Loucy (cell line): ENCODE measurements around the gene COLEC11.

Source experiments
- H2AFZ ChIP-seq: fragments of 200-600 bp; sonication (generic); 2 replicates; pipeline ENCODE4 v1.6.0; 2016; ENCODE audit warnings: antibody characterized with exemption, mild to moderate bottlenecking, low read length, moderate library complexity
- H3F3A ChIP-seq: fragments of 200-600 bp; 2 replicates; pipeline ENCODE4 v1.6.0; 2016; ENCODE audit warnings: antibody characterized with exemption, low read depth, mild to moderate bottlenecking
- H3K27me3 ChIP-seq: fragments of 200-600 bp; sonication (generic); 2 replicates; pipeline ENCODE4 v1.6.1; 2014; ENCODE audit warnings: low read length, mild to moderate bottlenecking; ENCODE audit not compliant: insufficient read depth, poor library complexity, severe bottlenecking
- H3K36me3 ChIP-seq: fragments of 200-600 bp; sonication (generic); 2 replicates; pipeline ENCODE4 v1.6.1; 2016; ENCODE audit warnings: low read length; ENCODE audit not compliant: insufficient read depth
- H3K4me1 ChIP-seq: fragments of 200-600 bp; sonication (generic); 2 replicates; pipeline ENCODE4 v1.5.1; 2014; ENCODE audit warnings: low read length, mild to moderate bottlenecking; ENCODE audit not compliant: insufficient read depth, poor library complexity, severe bottlenecking
- H3K4me2 ChIP-seq: fragments of 200-600 bp; sonication (generic); 2 replicates; pipeline ENCODE4 v1.6.0; 2014; ENCODE audit warnings: antibody characterized with exemption, low read length, low read depth, mild to moderate bottlenecking; ENCODE audit not compliant: poor library complexity, severe bottlenecking
- H3K4me3 ChIP-seq: fragments of 200-600 bp; sonication (generic); 2 replicates; pipeline ENCODE4 v1.5.1; 2014; ENCODE audit warnings: low read length, mild to moderate bottlenecking, mixed read lengths; ENCODE audit not compliant: poor library complexity, severe bottlenecking
- H3K79me2 ChIP-seq: fragments of 200-600 bp; sonication (generic); 2 replicates; pipeline ENCODE4 v1.6.1; 2014; ENCODE audit warnings: low read length; ENCODE audit not compliant: insufficient read depth
- H3K9ac ChIP-seq: fragments of 200-600 bp; sonication (generic); 2 replicates; pipeline ENCODE4 v1.6.0; 2014; ENCODE audit warnings: mild to moderate bottlenecking, low read depth, low read length, moderate library complexity; ENCODE audit not compliant: poor library complexity, severe bottlenecking
- H3K9me2 ChIP-seq: fragments of 200-600 bp; sonication (generic); replicated peaks from 2 replicates; pipeline ENCODE4 v1.6.1; 2016; ENCODE audit warnings: low read depth, low read length, mixed read lengths
- H3K9me3 ChIP-seq: fragments of 200-600 bp; sonication (generic); 2 replicates; pipeline ENCODE4 v1.6.1; 2014; ENCODE audit warnings: mild to moderate bottlenecking, antibody characterized with exemption, low read length, low read depth; ENCODE audit not compliant: insufficient read depth
- H4K20me1 ChIP-seq: fragments of 200-600 bp; sonication (generic); 2 replicates; pipeline ENCODE4 v1.6.0; 2014; ENCODE audit warnings: antibody characterized with exemption, low read length, mild to moderate bottlenecking; ENCODE audit not compliant: insufficient read depth, poor library complexity, severe bottlenecking
- EZH2phosphoT487 ChIP-seq: fragments of 200-600 bp; IDR thresholded peaks from 2 replicates; pipeline ENCODE4 v1.6.1; 2018; ENCODE audit warnings: antibody characterized with exemption, mild to moderate bottlenecking, moderate library complexity, borderline replicate concordance
- TF ChIP-seq, protein P1 (sequence below): fragments of 200-600 bp; sonication (generic); conservative IDR thresholded peaks from 2 replicates; pipeline ENCODE4 v1.5.1; 2014; ENCODE audit warnings: mild to moderate bottlenecking, antibody characterized with exemption, low read length

Gene COLEC11

DNA sequence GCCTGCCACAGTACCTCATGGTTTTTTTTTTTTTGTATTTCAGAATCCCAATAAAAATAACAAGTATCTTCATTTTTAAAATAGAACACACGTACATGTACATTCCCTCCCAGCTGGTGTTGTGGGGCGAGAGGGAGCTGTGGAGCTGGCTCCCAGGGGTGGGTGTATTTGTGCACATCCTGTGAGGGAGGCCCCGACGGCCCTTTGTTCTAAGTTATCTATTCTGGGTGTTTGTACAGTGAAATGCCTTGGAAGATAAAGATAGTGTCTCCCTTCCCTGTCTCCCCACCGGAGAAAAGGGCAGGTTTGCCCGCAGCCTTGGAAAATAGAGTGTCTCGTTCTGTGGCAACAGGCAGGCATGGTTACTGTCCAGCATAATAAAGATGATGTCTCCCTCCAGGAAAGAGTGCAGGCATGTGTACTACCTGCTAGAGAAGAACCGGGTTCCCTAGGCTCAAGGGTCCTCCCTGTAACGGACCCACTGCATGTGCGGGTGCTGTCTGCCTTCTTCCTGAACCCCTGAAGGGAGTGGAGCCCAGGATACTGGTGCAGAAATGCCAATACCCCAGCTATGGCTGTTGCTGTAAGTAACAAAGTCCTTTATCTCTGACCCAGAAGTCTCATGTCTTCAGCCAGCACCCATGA, 51.0 kb downstream of the COLEC11 start:
- no peaks in the 10 kb centered on the region for H3K4me1 ChIP-seq
- H3K79me2 ChIP-seq = no peaks in the 10 kb centered on the region
- no peak overlapping the region for H3K4me3 ChIP-seq
- H3K27me3 ChIP-seq = no peaks in the 10 kb centered on the region
- H3K9ac ChIP-seq = no peak overlapping the region
- no peak overlapping the region for H2AFZ ChIP-seq
- no peaks in the 10 kb centered on the region for H3K9me2 ChIP-seq
- no peaks in the 10 kb centered on the region for H3F3A ChIP-seq
- H3K4me2 ChIP-seq = no peak overlapping the region
- TF ChIP-seq, protein P1, sequence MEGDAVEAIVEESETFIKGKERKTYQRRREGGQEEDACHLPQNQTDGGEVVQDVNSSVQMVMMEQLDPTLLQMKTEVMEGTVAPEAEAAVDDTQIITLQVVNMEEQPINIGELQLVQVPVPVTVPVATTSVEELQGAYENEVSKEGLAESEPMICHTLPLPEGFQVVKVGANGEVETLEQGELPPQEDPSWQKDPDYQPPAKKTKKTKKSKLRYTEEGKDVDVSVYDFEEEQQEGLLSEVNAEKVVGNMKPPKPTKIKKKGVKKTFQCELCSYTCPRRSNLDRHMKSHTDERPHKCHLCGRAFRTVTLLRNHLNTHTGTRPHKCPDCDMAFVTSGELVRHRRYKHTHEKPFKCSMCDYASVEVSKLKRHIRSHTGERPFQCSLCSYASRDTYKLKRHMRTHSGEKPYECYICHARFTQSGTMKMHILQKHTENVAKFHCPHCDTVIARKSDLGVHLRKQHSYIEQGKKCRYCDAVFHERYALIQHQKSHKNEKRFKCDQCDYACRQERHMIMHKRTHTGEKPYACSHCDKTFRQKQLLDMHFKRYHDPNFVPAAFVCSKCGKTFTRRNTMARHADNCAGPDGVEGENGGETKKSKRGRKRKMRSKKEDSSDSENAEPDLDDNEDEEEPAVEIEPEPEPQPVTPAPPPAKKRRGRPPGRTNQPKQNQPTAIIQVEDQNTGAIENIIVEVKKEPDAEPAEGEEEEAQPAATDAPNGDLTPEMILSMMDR = no peak
- TF ChIP-seq EZH2phosphoT487 = no peak
- no peaks in the 10 kb centered on the region for H3K9me3 ChIP-seq
- no peaks in the 10 kb centered on the region for H3K36me3 ChIP-seq
- H4K20me1 ChIP-seq = no peaks in the 10 kb centered on the region

- H2AFZ ChIP-seq = no peak overlapping the region
- H4K20me1 ChIP-seq = no peaks in the 10 kb centered on the region
- no peaks in the 10 kb centered on the region for H3K4me1 ChIP-seq
- H3K9me3 ChIP-seq = no peaks in the 10 kb centered on the region
- H3K27me3 ChIP-seq = no peaks in the 10 kb centered on the region
- H3F3A ChIP-seq = no peaks in the 10 kb centered on the region
- no peaks in the 10 kb centered on the region for H3K79me2 ChIP-seq
- H3K36me3 ChIP-seq = no peaks in the 10 kb centered on the region
- no peak for TF ChIP-seq EZH2phosphoT487
- TF ChIP-seq, protein P1 = no peak
- H3K4me3 ChIP-seq = no peak overlapping the region
- H3K9me2 ChIP-seq = no peaks in the 10 kb centered on the region
- no peak overlapping the region for H3K4me2 ChIP-seq
- H3K9ac ChIP-seq = no peak overlapping the region
These were observed 51.5 kb downstream of the COLEC11 start for GRCh38 chr2:3646446-3646845.

DNA sequence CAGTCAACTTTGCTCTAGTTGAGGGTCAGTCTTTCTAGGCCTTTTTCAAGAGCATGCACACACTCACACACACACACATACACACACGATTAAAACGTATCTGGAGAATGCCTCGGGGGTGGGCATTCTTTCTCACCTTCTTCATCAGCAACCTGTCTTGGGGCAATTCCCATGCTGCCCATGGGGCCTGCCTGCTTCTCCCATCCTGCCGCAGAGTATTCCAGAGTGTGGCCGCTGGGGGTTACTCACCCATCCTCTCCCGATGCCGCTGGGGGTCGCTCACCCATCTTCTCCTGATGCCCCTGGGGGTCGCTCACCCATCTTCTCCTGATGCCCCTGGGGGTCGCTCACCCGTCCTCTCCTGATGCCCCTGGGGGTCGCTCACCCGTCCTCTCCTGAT, 52.3 kb downstream of the COLEC11 start:
- Histone ChIP-seq H4K20me1 (no peaks in the 10 kb centered on the region), H3K4me3 (no peak overlapping the region), H3K27me3 (no peaks in the 10 kb centered on the region), H3K9me3 (no peaks in the 10 kb centered on the region), H3K4me2 (no peak overlapping the region), H3F3A (no peaks in the 10 kb centered on the region), H3K4me1 (peaks cover 7% of the 10 kb centered on the region), H2AFZ (no peak overlapping the region), H3K9ac (no peak overlapping the region), H3K79me2 (no peaks in the 10 kb centered on the region), H3K9me2 (no peaks in the 10 kb centered on the region), H3K36me3 (no peaks in the 10 kb centered on the region)
- TF ChIP-seq, protein P1 = no peak
- no peak for TF ChIP-seq EZH2phosphoT487
